ENCODE data around the gene ROBO1.

Gene ROBO1

GRCh38 chr3:79148786-79149185, 619.0 kb downstream of the ROBO1 start:
- no peak for DNase-seq

- DNase-seq: no peak
Observed at GRCh38 chr3:79146024-79146423, 621.8 kb downstream of the ROBO1 start.

- DNase-seq: no peak
Observed at GRCh38 chr3:79140708-79141107, 627.1 kb downstream of the ROBO1 start.

GRCh38 chr3:79139395-79140068, 628.3 kb downstream of the ROBO1 start:
- no peak for DNase-seq

- DNase-seq: no peak
Observed at GRCh38 chr3:79125313-79125984, 642.3 kb downstream of the ROBO1 start.

- no peak for DNase-seq
Observed at GRCh38 chr3:79115458-79115857, 652.3 kb downstream of the ROBO1 start.

- DNase-seq: no peak
Observed at GRCh38 chr3:79113876-79114275, 653.9 kb downstream of the ROBO1 start.

GRCh38 chr3:79111375-79112052, 656.3 kb downstream of the ROBO1 start:
- no peak for DNase-seq

- no peak for DNase-seq
Observed at GRCh38 chr3:79109754-79110153, 658.0 kb downstream of the ROBO1 start.

- no peak for DNase-seq
Observed at GRCh38 chr3:79103307-79103706, 664.5 kb downstream of the ROBO1 start.

- no peak for DNase-seq
Observed at GRCh38 chr3:79097964-79098660, 669.7 kb downstream of the ROBO1 start.

GRCh38 chr3:79094654-79095053, 673.1 kb downstream of the ROBO1 start:
- DNase-seq: no peak

GRCh38 chr3:79086514-79086913, 681.3 kb downstream of the ROBO1 start:
- DNase-seq: peak; percentile 53

GRCh38 chr3:79085171-79085570, 682.6 kb downstream of the ROBO1 start:
- no peak for DNase-seq

GRCh38 chr3:79081335-79081734, 686.5 kb downstream of the ROBO1 start:
- DNase-seq: no peak

GRCh38 chr3:79074558-79074957, 693.2 kb downstream of the ROBO1 start:
- no peak for DNase-seq

- DNase-seq: no peak
Observed at GRCh38 chr3:79067734-79068133, 700.1 kb downstream of the ROBO1 start.

- no peak for DNase-seq
Observed at GRCh38 chr3:79066481-79066880, 701.3 kb downstream of the ROBO1 start.

GRCh38 chr3:79063624-79064023, 704.2 kb downstream of the ROBO1 start:
- DNase-seq: no peak

GRCh38 chr3:79057756-79058155, 710.0 kb downstream of the ROBO1 start:
- no peak for DNase-seq

GRCh38 chr3:79056498-79056897, 711.3 kb downstream of the ROBO1 start:
- no peak for DNase-seq

GRCh38 chr3:79052054-79052681, 715.6 kb downstream of the ROBO1 start:
- no peak for DNase-seq

- no peak for DNase-seq
Observed at GRCh38 chr3:79047581-79047980, 720.2 kb downstream of the ROBO1 start.

All from RPMI8226 (cell line).